Brain microvascular endothelial cell (primary cell): ENCODE data around the gene PSMD1.

Experiments used
- DNase-seq: peaks from one replicate; pipeline ENCODE4 v3.0.0-alpha.2; 2020
- H3K27ac ChIP-seq: fragments of 250-450 bp; sonication (Bioruptor Pico); 2 replicates; pipeline ENCODE4 v1.5.1; 2020; ENCODE audit warnings: mild to moderate bottlenecking, moderate library complexity
- H3K27me3 ChIP-seq: fragments of 250-450 bp; sonication (Bioruptor Pico); replicated peaks from 2 replicates; pipeline ENCODE4 v1.5.1; 2020; ENCODE audit warnings: mild to moderate bottlenecking
- H3K36me3 ChIP-seq: fragments of 250-450 bp; sonication (Bioruptor Pico); replicated peaks from 2 replicates; pipeline ENCODE4 v1.5.1; 2020; ENCODE audit warnings: mild to moderate bottlenecking
- H3K4me3 ChIP-seq: 2 replicates; pipeline ENCODE4 v1.5.1; 2011; ENCODE audit warnings: low read depth, mild to moderate bottlenecking, control low read depth, low read length, moderate library complexity
- CTCF ChIP-seq: IDR thresholded peaks from 2 replicates; pipeline ENCODE4 v1.5.1; 2011; ENCODE audit warnings: low read depth, mild to moderate bottlenecking, moderate library complexity, low read length, control low read depth, inconsistent platforms; ENCODE audit errors: missing control alignments
- in situ Hi-C: cut with HindIII; loops from 2 replicates; pipeline ENCODE4 v1.10.0; 2017; ENCODE audit warnings: low sequenced_read_pairs, low pct_ligation_motif_present

Gene PSMD1

GRCh38 chr2:231204146-231204545, 147.5 kb downstream of the PSMD1 start:
- in situ Hi-C loops = no loop called here
- TF ChIP-seq CTCF = no peak
- Histone ChIP-seq H3K27me3 (no peaks in the 10 kb centered on the region), H3K36me3 (peaks cover 23% of the 10 kb centered on the region), H3K27ac (no peak overlapping the region), H3K4me3 (no peak overlapping the region)
- DNase-seq = no peak

GRCh38 chr2:231204581-231204980, 147.9 kb downstream of the PSMD1 start:
- peaks cover 27% of the 10 kb centered on the region for H3K36me3 ChIP-seq
- H3K27me3 ChIP-seq = no peaks in the 10 kb centered on the region
- DNase-seq = no peak
- H3K4me3 ChIP-seq = no peak overlapping the region
- TF ChIP-seq CTCF = no peak
- in situ Hi-C loops = no loop called here
- H3K27ac ChIP-seq = no peak overlapping the region

- no peak for TF ChIP-seq CTCF
- Histone ChIP-seq H3K4me3 (no peak overlapping the region), H3K27ac (no peak overlapping the region), H3K27me3 (no peaks in the 10 kb centered on the region), H3K36me3 (peaks cover 36% of the 10 kb centered on the region)
- DNase-seq = no peak
- in situ Hi-C loops = no loop called here
Measured at GRCh38 chr2:231207734-231208133, 151.1 kb downstream of the PSMD1 start.

- in situ Hi-C loops = no loop called here
- H3K4me3 ChIP-seq = no peak overlapping the region
- DNase-seq = no peak
- peaks cover 54% of the 10 kb centered on the region for H3K36me3 ChIP-seq
- no peaks in the 10 kb centered on the region for H3K27me3 ChIP-seq
- no peak for TF ChIP-seq CTCF
- no peak overlapping the region for H3K27ac ChIP-seq
Measured at GRCh38 chr2:231210782-231211181, 154.1 kb downstream of the PSMD1 start.

- no peak for TF ChIP-seq CTCF
- Histone ChIP-seq H3K36me3 (peaks cover 55% of the 10 kb centered on the region), H3K27me3 (no peaks in the 10 kb centered on the region), H3K4me3 (no peak overlapping the region), H3K27ac (no peak overlapping the region)
- DNase-seq = no peak
- in situ Hi-C loops = no loop called here
Measured at GRCh38 chr2:231211486-231211885, 154.8 kb downstream of the PSMD1 start.

GRCh38 chr2:231212329-231212845, 155.7 kb downstream of the PSMD1 start:
- DNase-seq = no peak
- H3K27me3 ChIP-seq = no peaks in the 10 kb centered on the region
- TF ChIP-seq CTCF = no peak
- in situ Hi-C loops = no loop called here
- no peak overlapping the region for H3K4me3 ChIP-seq
- peaks cover 60% of the 10 kb centered on the region for H3K36me3 ChIP-seq
- H3K27ac ChIP-seq = no peak overlapping the region
